Stimulated activated CD4-positive, alpha-beta T cell treated with anti-CD3 and anti-CD28 coated beads, TNF-alpha, amount 100 ng/mL, for 48 hours (primary cell): Measurements from ENCODE around the gene GALNT1.

Experiments
- DNase-seq, 3 donors: peaks; one replicate each; pipeline ENCODE4 v3.0.0-alpha.2; 2020; ENCODE audit warnings: low read depth in 3 of 3

Gene GALNT1

GRCh38 chr18:35582899-35583558 is 1.5 kb downstream of the GALNT1 start:
- DNase-seq: no peak

- no peak for DNase-seq
These were observed 3.2 kb downstream of the GALNT1 start for GRCh38 chr18:35584735-35585134.

- DNase-seq: no peak
These were observed 4.1 kb downstream of the GALNT1 start for GRCh38 chr18:35585608-35586007.

GRCh38 chr18:35588122-35588521 is 6.6 kb downstream of the GALNT1 start:
- no peak for DNase-seq

- no peak for DNase-seq
These were observed 7.5 kb downstream of the GALNT1 start for GRCh38 chr18:35588995-35589394.

- no peak for DNase-seq
These were observed 8.0 kb downstream of the GALNT1 start for GRCh38 chr18:35589546-35589945.

GRCh38 chr18:35590935-35591334 is 9.4 kb downstream of the GALNT1 start:
- no peak for DNase-seq

- DNase-seq: no peak
These were observed 10.8 kb downstream of the GALNT1 start for GRCh38 chr18:35592298-35592697.

GRCh38 chr18:35593859-35594258 is 12.3 kb downstream of the GALNT1 start:
- no peak for DNase-seq

- no peak for DNase-seq
These were observed 16.2 kb downstream of the GALNT1 start for GRCh38 chr18:35597758-35598157.

- no peak for DNase-seq
These were observed 20.8 kb downstream of the GALNT1 start for GRCh38 chr18:35602193-35602820.

- no peak for DNase-seq
These were observed 21.5 kb downstream of the GALNT1 start for GRCh38 chr18:35603008-35603407.

- DNase-seq: no peak
These were observed 22.0 kb downstream of the GALNT1 start for GRCh38 chr18:35603528-35603927.

- no peak for DNase-seq
These were observed 22.8 kb downstream of the GALNT1 start for GRCh38 chr18:35604369-35604768.

- no peak for DNase-seq
These were observed 24.3 kb downstream of the GALNT1 start for GRCh38 chr18:35605686-35606417.

GRCh38 chr18:35609236-35609635 is 27.7 kb downstream of the GALNT1 start:
- no peak for DNase-seq

- DNase-seq: no peak
These were observed 28.5 kb downstream of the GALNT1 start for GRCh38 chr18:35610089-35610488.

GRCh38 chr18:35610724-35611123 is 29.2 kb downstream of the GALNT1 start:
- no peak for DNase-seq

GRCh38 chr18:35611518-35611917 is 30.0 kb downstream of the GALNT1 start:
- no peak for DNase-seq

- DNase-seq: no peak
These were observed 34.5 kb downstream of the GALNT1 start for GRCh38 chr18:35616074-35616473.

- peak; percentile 31 to 48 (median 36) for DNase-seq
These were observed 35.3 kb downstream of the GALNT1 start for GRCh38 chr18:35616664-35617423.

- DNase-seq: no peak
These were observed 36.3 kb downstream of the GALNT1 start for GRCh38 chr18:35617865-35618264.
